GM18873 (cell line): ENCODE results near the gene TCEAL9.
"Not testable (repeated sequence)": the region's sequence is repeated elsewhere in the genome, so short reads cannot be mapped to it uniquely, and the experiment has no call there.

ENCODE experiments used
- ATAC-seq: cut with Tn5 transposase; IDR thresholded peaks from one replicate; pipeline ENCODE4 v1.9.1; 2021; ENCODE audit warnings: mild to moderate bottlenecking, moderate library complexity, moderate number of reproducible peaks; ENCODE audit not compliant: unreplicated experiment, low FRiP score

Gene TCEAL9, protein sequence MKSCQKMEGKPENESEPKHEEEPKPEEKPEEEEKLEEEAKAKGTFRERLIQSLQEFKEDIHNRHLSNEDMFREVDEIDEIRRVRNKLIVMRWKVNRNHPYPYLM

DNA sequence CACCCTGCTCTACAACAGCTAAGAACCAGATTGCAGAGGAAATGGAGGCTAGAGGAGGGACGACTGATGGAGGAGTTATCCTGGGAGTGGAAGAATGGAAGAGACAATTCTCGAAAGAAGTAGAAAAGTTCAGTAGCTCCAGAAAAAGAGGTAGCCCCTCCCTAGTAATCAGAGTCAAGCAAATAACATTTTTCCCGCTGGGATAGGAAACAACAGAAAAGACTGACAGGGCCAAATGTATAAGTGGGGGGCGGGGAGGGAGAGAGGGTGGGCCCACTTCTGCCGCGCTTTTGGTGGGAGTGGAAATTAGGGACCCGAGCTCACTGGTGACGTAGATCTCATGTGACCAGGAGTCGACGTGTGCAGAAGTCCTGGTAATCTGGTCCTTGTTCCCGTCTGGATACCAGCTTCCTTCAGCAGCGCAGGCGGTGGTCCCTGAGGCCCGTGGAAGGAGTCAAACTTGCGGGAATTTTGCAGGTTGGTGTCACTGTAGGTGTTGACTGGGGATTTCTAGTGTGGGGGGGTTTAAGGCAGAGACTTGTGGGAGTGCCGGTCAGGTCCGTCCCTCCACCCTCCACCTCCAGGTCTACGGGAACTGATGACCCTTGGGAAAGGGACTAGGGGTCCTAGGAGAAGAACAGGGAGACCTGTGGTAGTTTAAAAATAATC lies at the start of gene TCEAL9:
Gene TCEAL9 (plus strand): TSS at position 377 of the 669 bp plus-strand sequence. CDS start 1,179 bp downstream, outside the sequence.
- no peak for ATAC-seq

DNA sequence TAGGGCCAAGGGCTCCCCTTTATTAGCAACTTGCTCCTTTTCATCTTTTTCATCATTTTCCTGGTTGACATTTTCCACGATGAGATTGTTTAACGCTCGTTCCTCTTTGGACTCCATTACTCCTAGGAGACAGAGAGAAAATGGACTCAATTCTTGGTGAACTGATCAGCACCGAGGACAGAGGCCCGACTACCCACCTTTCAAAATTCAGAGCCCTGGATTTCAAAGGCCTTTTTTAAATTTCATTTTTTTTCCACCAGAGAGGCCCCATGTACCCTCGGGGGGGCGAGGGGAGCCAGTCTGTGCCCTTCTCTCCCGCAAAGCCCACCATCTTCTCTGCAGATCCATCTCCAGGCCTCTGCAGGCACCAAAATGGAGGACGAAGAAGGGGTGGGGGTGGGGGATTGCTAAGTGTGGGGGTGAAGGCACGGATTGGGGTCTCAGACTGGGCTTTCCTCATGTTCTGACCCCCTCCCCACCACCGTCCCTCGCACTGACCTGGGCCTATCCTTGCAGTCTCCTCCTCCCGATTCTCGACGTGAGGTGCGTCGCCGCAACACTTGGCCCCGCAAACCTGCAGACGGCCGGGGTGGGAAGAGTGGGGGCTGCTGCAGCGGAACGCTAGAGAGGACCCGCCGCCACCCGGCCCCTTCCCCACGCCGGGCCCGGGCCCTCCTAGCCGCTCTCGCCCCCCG lies 46.3 kb upstream of the TCEAL9 start:
- ATAC-seq, result no peak

DNA sequence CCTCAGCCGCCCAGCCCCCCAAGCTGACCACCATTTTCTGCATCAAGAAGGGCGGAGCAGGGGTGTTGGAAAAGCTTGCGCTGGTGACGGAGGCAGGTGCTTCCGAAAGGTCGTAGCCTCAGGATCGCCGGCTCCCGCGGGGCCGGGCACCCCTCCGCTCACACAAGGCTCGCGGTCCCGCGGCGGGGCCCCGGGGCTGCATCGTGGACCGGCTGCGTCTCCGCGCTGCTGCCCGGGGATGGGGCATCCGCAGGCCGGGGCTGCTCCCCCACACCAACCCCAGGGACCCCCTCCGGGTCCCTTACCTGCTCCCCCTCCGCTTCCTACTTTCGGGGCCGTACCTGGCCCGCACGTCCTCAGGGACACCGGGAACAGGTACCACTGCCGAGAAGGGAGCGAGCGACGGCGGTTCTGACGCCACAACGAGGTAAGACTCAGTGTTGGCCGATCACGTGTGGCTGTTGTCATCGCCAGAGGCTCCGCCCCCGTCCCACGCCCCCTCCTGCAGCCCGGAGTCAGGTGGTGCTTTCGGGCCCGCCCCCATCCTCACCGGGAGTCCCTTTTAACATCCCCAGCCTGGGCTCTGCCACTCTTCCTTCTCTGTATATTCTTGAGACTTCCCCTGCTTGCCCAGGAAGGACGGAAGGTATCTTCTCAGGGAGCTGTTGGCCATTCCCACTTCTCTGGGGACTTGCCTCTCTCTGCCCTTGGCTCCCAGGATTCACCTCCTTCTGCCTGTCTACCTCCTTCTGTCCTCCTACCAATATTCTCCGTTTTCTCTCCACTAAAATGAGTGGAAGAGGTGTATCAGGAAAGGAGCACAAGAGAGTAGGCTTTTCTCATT lies 45.5 kb upstream of the TCEAL9 start, which contains the start of gene BEX2:
Gene BEX2 (minus strand): TSS at position 436 of the 844 bp plus-strand sequence. CDS start 1,014 bp downstream, outside the sequence.
- peak; percentile 75 for ATAC-seq

DNA sequence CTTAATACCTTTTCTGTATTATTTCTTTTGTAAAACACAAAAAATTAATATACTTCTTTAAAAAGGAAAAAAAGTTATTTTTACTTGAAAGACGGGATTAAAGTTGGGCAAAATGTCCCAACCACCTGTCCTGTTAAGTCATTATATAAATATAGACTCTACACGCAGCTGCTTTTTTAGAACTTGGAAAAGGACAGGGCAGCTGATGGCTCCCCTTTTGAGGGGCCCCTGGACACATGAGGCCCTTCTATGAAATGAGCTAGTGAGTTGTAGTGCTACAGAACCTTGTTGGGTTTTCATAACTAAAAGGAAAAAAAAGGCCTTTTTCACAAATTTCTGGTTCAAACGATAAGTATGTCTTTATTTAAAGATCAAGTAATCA lies 44.9 kb upstream of the TCEAL9 start:
- ATAC-seq, result no peak

DNA sequence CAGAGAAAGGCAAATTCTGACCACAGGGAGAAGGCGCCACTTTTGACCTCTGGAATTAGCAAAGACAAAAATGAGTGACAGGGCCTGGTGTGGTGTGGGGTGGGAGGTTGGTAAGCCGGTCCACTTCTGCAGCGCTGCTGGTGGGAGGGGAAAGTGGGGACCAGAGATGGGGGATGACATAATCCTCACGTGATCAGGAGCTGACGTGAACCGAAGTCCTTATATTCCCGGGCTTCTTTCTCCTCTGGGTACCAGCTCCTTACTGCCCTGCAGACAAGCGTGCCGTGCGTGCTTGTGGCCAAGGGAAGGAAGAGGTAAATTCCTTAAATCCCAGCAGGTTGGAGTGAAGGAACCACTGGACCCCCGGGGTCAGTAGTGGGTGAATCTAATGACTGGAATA lies 26.3 kb upstream of the TCEAL9 start, which contains the start of gene TCEAL7:
Gene TCEAL7 (plus strand): TSS at position 249 of the 400 bp plus-strand sequence. CDS start 1,165 bp downstream, outside the sequence.
- no peak for ATAC-seq

DNA sequence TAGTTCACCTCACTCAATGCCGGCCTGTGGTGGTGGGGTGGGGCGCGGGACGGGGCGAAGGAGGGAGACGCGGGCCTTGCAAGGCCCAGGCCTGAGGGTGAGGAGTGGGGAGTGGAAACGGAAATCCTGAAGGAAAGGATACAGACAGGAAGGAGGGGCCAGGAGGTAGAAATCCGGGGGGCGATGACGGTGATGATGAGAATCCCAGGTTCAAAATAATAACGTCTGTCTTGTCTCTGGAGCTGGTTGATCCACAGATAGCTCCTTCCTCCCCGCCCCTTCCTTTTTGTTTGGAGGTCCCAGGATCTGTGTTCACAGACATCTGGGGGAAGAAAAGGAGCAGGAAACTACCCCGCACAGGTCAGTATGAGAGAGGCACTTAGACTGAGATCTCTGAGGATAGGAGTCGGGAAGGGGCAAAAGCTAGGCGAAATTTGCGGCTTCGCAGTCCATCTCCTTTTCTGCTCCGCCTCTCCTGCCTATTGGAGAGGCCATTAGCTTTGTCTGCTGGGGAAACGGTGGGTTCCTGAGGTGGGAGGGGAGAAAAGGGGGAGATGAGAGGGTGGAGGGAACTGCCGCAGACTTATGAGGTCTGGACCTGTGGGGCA lies 25.5 kb upstream of the TCEAL9 start:
- no peak for ATAC-seq

DNA sequence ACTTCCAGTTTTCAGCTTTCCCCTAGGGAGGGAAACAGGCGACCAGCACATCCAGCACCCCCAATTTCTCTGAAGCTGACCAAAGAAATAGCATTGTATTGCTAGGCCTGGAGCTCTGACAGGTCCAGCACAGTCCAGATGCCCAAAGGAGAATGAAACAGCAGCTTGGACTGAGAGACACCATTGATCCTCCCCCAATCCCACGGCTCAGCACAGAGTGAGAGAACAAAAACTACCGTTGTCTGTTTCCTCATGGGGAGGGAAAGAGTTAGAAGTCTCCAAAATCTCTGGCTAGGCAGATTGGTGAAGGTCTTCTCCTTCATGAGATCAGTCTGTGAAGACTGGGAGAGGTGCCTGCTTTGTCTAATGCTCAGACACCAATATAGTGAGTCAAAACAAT lies 17.6 kb upstream of the TCEAL9 start:
- ATAC-seq, result no peak

DNA sequence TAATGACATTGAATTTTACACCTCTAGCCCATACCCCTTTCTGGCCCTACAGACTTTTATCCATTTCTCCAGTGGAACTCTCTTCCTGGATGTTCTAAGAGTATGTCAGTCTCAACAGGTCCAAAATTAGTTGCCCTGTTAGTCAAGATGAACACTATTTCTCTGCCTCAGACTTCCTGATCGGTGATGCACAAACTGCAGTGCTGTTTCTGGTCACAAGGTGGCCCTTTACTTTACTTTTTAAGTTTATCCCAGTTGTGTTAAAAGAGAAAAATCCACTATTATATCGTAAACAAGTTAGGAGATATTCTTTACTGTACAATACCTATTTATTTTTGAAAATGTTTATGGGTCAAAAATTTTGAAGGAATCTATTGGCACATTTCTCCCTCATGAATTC lies 13.2 kb upstream of the TCEAL9 start:
- no peak for ATAC-seq

DNA sequence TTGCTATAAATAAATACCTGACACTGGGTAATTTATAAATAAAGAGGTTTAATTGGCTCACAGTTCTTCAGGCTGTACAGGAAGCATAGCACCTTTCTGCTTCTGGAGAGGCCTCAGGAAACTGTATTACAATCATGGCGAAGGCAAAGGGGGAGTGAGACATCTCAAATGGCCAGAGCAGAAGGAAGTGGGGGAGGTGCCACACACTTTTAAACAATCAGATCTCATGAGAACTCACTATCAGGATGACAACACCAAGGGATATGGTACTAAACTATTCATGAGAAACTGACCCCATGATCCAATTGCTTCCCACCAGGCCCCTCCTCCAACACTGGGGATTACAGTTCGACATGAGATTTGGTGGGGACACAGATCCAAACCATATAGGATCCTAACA lies 11.7 kb upstream of the TCEAL9 start:
- ATAC-seq, result no peak

DNA sequence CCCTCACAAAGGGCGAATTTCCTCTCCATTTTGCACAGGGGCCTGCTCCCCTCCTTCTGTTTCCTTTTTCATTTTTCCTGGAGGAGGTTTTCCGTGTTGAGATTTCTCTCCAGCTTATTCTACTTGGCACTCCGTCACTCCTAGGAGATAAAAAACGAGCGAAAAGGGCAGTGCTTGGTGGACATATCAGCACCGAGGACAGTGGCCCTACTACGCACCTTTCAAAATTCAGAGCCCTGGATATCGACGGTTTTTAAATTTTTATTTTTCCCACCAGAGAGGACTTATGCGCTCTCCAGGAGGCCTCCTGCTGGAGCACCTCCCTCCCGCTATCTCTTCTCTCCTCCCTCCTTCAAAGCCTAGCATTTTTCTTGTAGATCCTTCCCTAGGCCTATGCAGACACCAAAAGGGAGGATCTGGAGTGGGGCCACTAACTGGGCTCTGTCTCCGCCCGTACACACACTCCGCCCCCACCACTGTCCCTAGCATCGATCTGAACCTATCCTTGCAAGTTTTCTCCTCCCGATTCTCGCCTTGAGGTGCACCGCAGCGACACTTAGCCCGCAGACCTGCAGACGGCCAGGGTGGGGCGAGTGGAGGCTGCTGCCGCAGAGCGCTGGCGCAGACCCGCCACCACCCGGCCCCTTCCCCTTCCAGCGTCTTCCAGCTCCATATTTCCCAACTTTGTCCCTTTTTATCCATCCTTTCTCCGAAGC lies 8.5 kb upstream of the TCEAL9 start:
- no peak for ATAC-seq

DNA sequence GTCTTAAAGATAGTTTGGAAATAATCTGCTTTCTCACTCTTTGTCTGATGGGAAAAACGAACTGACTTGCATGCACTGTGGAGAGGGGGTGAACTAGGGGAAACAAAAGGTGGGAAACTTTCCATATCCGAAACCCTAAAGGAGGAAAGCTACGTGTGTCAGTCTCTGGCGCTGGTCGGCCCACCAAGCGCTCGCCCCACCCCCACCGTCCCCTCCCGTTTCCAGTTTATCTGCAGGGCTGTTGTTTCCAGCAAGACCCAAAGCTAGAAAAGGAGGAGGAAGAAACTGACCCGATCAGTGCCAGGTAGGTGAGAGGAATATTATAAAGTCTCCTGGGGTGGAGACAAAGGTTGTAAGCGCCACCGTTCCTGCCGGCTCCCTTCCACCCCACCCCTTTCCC lies 552 bp downstream of the TCEAL9 start:
- ATAC-seq, result no peak

DNA sequence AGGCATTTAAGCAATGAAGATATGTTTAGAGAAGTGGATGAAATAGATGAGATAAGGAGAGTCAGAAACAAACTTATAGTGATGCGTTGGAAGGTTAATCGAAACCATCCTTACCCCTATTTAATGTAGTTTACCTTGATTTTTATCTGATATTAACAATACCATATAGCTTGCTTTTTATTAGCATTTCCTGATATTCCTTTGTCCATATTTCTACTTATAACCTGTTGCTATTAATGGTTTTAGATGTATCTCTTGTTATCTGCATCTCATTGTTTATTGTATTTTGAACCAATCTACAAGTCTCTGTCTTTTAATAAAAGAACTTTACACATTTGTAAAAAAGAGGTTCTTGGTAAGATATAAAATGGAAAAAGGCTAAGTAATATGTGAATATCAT lies 1.6 kb downstream of the TCEAL9 start:
- ATAC-seq, result no peak

DNA sequence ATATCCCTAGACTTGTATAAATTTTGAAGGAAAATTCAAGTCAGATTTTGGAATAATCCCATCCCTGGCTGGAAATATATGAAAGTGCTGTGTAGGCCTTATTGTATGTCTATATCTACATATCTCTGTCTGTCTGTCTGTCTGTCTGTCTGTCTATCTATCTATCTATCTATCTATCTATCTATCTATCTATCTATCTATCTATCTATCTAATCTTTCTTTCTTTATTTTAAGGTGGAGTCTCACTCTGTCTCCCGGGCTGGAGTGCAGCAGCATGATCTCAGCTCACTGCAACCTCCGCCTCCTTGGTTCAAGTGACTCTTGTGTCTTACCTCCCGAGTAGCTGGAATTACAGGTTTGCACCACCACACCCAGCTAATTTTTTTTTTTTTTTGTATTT lies 3.3 kb downstream of the TCEAL9 start:
- ATAC-seq, result not testable (repeated sequence)

DNA sequence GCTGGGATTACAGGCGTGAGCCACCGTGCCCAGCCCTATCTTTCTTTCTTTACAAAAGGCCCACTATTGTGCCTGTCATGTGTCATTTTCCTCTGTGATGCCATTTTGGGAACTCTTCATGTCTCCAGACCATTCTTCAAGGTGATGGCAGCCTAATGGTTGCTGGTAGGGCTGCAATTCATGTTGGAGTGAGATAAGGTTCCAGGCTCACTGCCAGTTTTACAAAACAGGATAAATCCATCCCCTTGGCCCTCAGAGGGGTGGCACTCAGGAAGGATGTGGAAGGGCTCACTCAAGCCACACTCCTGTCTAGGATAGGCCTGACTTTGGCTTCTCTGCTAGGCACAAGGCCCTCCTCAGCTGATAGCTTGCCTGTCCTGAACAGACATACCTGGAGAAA lies 3.8 kb downstream of the TCEAL9 start:
- no peak for ATAC-seq

DNA sequence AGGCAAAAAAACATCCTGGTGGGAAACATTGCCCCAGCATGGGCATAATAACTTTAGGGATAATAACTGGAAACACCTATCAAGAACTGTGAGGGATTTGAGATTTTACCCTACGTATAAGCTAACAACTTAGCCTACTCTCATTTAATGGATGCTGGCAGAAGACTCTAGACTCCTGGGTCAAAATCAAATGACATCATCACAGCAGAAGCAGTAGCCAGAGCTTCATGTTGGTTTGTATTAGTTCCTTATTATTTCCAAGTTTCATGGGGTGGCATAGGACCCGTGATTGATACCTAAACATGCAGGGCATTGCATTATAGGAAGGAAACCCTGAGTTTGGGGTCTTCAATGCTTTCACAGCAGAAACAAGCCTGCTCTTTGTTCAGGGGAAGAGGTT lies 4.6 kb downstream of the TCEAL9 start:
- ATAC-seq, result no peak

DNA sequence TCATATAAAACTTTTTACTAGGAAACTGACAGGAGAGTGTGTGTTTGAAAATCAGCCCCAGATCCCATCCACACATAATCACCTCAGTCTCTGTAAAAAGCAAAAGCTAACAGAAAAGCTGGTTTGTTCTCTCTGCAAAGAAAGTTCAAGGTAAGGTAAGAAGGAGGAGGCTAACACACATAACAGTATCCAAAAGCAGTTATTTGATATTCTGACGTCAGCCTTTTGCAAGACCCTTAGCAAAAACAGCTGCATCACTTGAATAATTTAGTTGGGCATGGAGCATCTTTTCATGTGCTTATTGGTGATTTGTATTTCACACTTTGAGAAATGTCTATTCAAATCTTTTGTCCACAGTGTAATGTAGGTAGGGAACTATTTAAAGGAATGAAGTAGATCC lies 5.5 kb downstream of the TCEAL9 start:
- no peak for ATAC-seq

DNA sequence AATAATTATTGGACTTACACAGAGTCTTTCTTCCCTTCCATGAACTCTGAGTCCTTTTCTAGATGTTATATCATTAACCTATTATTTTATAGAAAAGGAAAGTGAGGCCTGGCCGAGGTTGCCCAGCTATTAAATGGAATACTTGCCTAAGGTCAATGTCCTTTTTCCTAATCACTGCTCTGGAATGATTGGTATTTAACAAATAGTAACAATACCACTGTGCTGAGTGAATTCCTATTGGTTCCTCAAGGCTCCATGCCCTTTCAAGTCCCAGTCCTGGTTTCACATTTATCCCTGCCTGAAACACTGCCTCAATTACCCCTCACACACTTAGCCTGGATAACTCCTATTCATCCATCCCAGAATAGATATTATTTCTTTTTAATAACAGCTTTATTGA lies 6.2 kb downstream of the TCEAL9 start:
- no peak for ATAC-seq

DNA sequence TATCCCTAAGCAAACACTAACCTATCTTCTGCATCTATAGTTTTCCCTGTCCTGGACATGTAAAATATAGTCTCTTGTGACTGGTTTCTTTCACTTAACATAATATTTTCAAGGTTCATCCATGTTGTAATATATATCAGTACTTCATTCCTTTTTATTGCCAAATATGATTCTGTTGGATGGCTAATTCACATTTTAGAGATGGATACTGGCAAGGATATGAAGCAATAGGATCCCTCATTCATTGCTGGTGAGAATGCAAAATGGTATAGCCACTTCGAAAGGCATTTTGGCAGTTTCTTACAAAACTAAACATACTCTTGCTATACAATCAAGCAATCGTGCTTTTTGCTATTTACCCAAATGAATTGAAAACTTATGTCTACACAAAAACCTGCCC lies 6.7 kb downstream of the TCEAL9 start:
- no peak for ATAC-seq

DNA sequence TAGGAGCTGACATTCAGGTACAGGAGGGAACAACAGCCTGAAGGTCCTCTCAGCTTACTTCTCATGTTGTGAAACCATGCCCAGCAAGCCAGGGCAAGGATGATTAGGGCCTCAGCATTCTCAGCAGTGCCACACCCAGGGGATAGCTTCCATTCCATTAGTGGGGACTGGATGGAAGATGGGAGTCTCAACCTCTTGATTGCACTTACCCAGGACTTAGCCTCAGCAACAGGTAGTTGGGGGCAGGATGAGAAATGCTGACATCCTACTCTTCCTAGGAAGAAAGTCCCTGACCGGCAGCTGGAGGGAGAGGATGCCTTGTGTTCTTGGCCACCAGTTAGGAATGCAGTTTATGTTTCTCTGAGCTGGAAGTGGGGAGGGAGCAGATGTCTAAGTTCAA lies 11.2 kb downstream of the TCEAL9 start:
- ATAC-seq, result no peak

DNA sequence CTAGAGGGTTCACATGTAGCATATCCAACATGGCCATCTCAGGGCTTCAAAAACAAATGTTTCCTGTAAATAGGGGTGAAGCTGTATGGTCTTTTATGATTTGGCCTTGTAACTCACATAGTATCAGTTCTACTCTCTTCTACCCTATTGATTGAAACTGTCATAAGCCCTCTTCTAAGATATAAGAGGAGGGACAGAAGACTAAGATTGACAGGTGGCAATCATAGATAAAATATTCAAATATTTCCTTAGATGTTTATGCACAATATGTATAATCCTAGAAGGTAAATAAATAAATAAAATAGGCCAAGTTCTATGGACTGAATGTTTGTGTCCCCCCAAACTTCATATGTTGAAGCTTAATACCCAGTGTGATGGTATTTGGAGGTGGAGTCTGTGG lies 13.2 kb downstream of the TCEAL9 start:
- no peak for ATAC-seq
